ENCODE data around the gene TMEM101. TPM values are rescaled to one million over a fixed set of nuclear protein-coding genes. Genes with fewer than 3 reads are reported as not detected.

TMEM101 gene
- total and polyA plus RNA-seq, 10 donors, result 15.9 to 30.6 (median 21.1) TPM

- Histone ChIP-seq H3K27me3 (replicated peaks in 1 of 7) (peaks cover 0 to 31% (median 13%) of the 10 kb centered on the region in 7 donors), H3K27ac (no peak overlapping the region), H3K9me3 (no peaks in the 10 kb centered on the region), H3K4me3 (peak overlapping the region in 1 of 8 donors; percentile 56), H3K4me1 (peaks cover 0 to 11% (median 7%) of the 10 kb centered on the region in 6 donors), H3K36me3 (no peaks in the 10 kb centered on the region)
- no peak for TF ChIP-seq POLR2A (IDR thresholded peaks at IDR 0.05)
- peak in 2 of 11 experiments; percentile 3 to 31 for TF ChIP-seq CTCF (IDR thresholded peaks at IDR 0.05 in 8 of 11, conservative IDR thresholded peaks at IDR 0.05 in 3 of 11)
- no peak for TF ChIP-seq POLR2AphosphoS5 (IDR thresholded peaks at IDR 0.05)
- WGBS, 5 donors, result 25 to 36% (median 28%) methylated on average over 12 of the region's 12 CpGs
- no peak for DNase-seq
- intact Hi-C loops (cut with DNase I; ENCODE audit: low total_unique reads), result no loop called here
Observed at GRCh38 chr17:43995150-43995471, 19.7 kb downstream of the TMEM101 start.

- intact Hi-C loops (cut with DNase I; ENCODE audit: low total_unique reads), result loop anchor here (5.0 kb wide), 1 partner anchor 47 kb away; no protein-coding TSS in a partner anchor
- no peak for TF ChIP-seq POLR2A (IDR thresholded peaks at IDR 0.05)
- TF ChIP-seq CTCF (IDR thresholded peaks at IDR 0.05 in 8 of 11, conservative IDR thresholded peaks at IDR 0.05 in 3 of 11), result peak; percentile 59 to 83 (median 71)
- Histone ChIP-seq H3K27me3 (replicated peaks in 1 of 7) (peaks cover 0 to 31% (median 13%) of the 10 kb centered on the region in 7 donors), H3K4me3 (peak overlapping the region in 3 of 8 donors; percentile 11 to 56 (median 22)), H3K4me1 (peaks cover 0 to 11% (median 7%) of the 10 kb centered on the region in 6 donors), H3K27ac (no peak overlapping the region), H3K36me3 (no peaks in the 10 kb centered on the region), H3K9me3 (no peaks in the 10 kb centered on the region)
- WGBS, 5 donors, result 8 to 17% (median 10%) methylated on average over 38 to 52 of the region's 52 CpGs
- peak; percentile 84 for DNase-seq
Observed at GRCh38 chr17:43994272-43995149, 20.3 kb downstream of the TMEM101 start.

- H3K27ac ChIP-seq, result no peak overlapping the region
- peaks cover 0 to 11% (median 7%) of the 10 kb centered on the region in 6 donors for H3K4me1 ChIP-seq
- 88 to 98% (median 91%) methylated on average over 14 of the region's 14 CpGs for WGBS, 5 donors
- H3K36me3 ChIP-seq, result no peaks in the 10 kb centered on the region
- H3K9me3 ChIP-seq, result no peaks in the 10 kb centered on the region
- TF ChIP-seq CTCF (IDR thresholded peaks at IDR 0.05 in 8 of 11, conservative IDR thresholded peaks at IDR 0.05 in 3 of 11) (no peak), POLR2A (IDR thresholded peaks at IDR 0.05) (no peak), POLR2AphosphoS5 (IDR thresholded peaks at IDR 0.05) (no peak)
- DNase-seq, result no peak
- no peak overlapping the region for H3K4me3 ChIP-seq
- intact Hi-C loops (cut with DNase I; ENCODE audit: low total_unique reads), result loop anchor here (5.0 kb wide), 1 partner anchor 45 kb away; no protein-coding TSS in a partner anchor
- peaks cover 0 to 33% (median 20%) of the 10 kb centered on the region in 7 donors for H3K27me3 ChIP-seq (replicated peaks in 1 of 7)
Observed at GRCh38 chr17:43992641-43993040, 22.1 kb downstream of the TMEM101 start.

- WGBS, 5 donors, result 89 to 93% (median 91%) methylated on average over 9 of the region's 9 CpGs
- Histone ChIP-seq H3K4me3 (no peak overlapping the region), H3K27me3 (replicated peaks in 1 of 7) (peaks cover 0 to 64% (median 22%) of the 10 kb centered on the region in 7 donors), H3K9me3 (no peaks in the 10 kb centered on the region), H3K27ac (no peak overlapping the region), H3K4me1 (peaks cover 0 to 12% (median 10%) of the 10 kb centered on the region in 6 donors), H3K36me3 (no peaks in the 10 kb centered on the region)
- no peak for DNase-seq
- TF ChIP-seq POLR2A (IDR thresholded peaks at IDR 0.05) (no peak), CTCF (IDR thresholded peaks at IDR 0.05 in 8 of 11, conservative IDR thresholded peaks at IDR 0.05 in 3 of 11) (no peak), POLR2AphosphoS5 (IDR thresholded peaks at IDR 0.05) (no peak)
- intact Hi-C loops (cut with DNase I; ENCODE audit: low total_unique reads), result no loop called here
Observed at GRCh38 chr17:43988301-43988700, 26.5 kb downstream of the TMEM101 start.

Measured in spleen (tissue), 11 donors.